Lower lobe of right lung (tissue), 2 donors: Measurements from ENCODE around the gene A4GALT. TPM values are rescaled to one million over a fixed set of nuclear protein-coding genes. Genes with fewer than 3 reads are reported as not detected.

Source experiments
- ATAC-seq, 2 donors: fragments of 200-7000 bp; cut with Tn5 transposase; one replicate each; pipeline ENCODE4 v1.9.1; 2020 to 2022; ENCODE audit warnings: mild to moderate bottlenecking in 2 of 2, moderate library complexity in 2 of 2
- DNase-seq: peaks from one replicate; pipeline ENCODE4 v3.0.0-alpha.2; 2020
- H3K27ac ChIP-seq: fragments of 200-600 bp; one replicate; pipeline ENCODE4 v1.8.0; 2022
- H3K27me3 ChIP-seq: fragments of 200-600 bp; one replicate; pipeline ENCODE4 v1.8.0; 2022; ENCODE audit warnings: low read depth
- H3K36me3 ChIP-seq: fragments of 200-600 bp; one replicate; pipeline ENCODE4 v1.8.0; 2022; ENCODE audit warnings: mild to moderate bottlenecking
- H3K4me1 ChIP-seq: fragments of 200-600 bp; one replicate; pipeline ENCODE4 v1.8.0; 2022
- H3K4me3 ChIP-seq: fragments of 200-600 bp; one replicate; pipeline ENCODE4 v1.8.0; 2022; ENCODE audit warnings: mild to moderate bottlenecking
- H3K9me3 ChIP-seq: fragments of 200-600 bp; one replicate; pipeline ENCODE4 v1.8.0; 2022
- intact Hi-C: fragments of 100-400 bp; cut with DNase I; formaldehyde crosslinking; loops from one replicate; pipeline ENCODE4 v1.11.0; 2022
- total RNA-seq: library from RNA; stranded (reverse); fragmentation: NEBNext Ultra II Directional; extraction: Animal tissue kit (Norgen Biotek cat#: 25700); gene quantifications from one replicate; pipeline ENCODE4 v1.2.1, GENCODE V29; 2021
- TF ChIP-seq, protein P1 (sequence below): fragments of 200-600 bp; IDR thresholded peaks from one replicate; pipeline ENCODE4 v1.8.0; 2022; ENCODE audit warnings: antibody characterized with exemption, mild to moderate bottlenecking
- donor health status: DM: no; HTN: yes; CAD: no; lungs with severe emphysema.

A4GALT gene
- total RNA-seq, 1 donor from 2014 or later: 19.4 TPM

DNA sequence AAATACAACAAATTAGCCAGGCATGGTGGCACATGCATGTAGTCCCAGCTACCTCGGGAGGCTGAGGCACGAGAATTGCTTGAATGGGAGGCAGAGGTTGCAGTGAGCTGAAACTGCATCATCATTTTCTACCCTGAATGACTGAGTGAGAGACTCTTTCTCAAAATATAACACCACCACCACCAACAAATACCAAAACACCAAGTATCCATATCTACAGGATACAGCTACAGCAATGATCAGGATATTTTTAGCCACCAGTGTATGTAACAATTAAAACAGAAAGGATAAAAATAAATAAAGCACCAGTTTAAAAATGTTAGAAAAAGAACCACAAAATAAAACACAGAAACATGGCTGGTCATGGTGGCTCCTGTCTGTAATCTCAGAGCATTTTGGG is 13.2 kb downstream of the A4GALT start:
- peaks cover 10% of the 10 kb centered on the region for H3K9me3 ChIP-seq
- DNase-seq: no peak
- H3K4me3 ChIP-seq: no peak overlapping the region
- TF ChIP-seq, protein P1, sequence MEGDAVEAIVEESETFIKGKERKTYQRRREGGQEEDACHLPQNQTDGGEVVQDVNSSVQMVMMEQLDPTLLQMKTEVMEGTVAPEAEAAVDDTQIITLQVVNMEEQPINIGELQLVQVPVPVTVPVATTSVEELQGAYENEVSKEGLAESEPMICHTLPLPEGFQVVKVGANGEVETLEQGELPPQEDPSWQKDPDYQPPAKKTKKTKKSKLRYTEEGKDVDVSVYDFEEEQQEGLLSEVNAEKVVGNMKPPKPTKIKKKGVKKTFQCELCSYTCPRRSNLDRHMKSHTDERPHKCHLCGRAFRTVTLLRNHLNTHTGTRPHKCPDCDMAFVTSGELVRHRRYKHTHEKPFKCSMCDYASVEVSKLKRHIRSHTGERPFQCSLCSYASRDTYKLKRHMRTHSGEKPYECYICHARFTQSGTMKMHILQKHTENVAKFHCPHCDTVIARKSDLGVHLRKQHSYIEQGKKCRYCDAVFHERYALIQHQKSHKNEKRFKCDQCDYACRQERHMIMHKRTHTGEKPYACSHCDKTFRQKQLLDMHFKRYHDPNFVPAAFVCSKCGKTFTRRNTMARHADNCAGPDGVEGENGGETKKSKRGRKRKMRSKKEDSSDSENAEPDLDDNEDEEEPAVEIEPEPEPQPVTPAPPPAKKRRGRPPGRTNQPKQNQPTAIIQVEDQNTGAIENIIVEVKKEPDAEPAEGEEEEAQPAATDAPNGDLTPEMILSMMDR: no peak
- no peaks in the 10 kb centered on the region for H3K36me3 ChIP-seq
- H3K4me1 ChIP-seq: peaks cover 16% of the 10 kb centered on the region
- no peak overlapping the region for H3K27ac ChIP-seq
- intact Hi-C loops: no loop called here
- no peak for ATAC-seq
- no peaks in the 10 kb centered on the region for H3K27me3 ChIP-seq

DNA sequence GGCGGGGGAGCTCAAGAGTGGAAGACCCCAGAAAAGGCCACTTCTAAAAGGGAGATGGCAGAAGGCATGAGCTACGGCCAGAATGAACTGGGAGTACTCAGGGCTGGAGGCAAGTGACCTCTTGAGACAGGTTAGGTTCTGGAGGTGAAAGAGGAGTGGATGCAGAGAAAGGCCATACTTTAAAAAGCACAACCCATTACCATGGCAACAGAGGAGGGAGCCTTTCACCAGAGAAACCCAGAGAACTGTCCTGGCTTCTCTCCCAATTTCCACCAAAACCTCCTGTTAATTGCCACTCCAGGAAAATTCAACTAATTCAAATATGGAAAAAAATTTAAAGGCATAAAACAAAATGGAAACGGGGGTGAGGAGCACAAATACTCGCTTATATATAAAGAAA is 15.8 kb downstream of the A4GALT start:
- no peak overlapping the region for H3K27ac ChIP-seq
- H3K9me3 ChIP-seq: peaks cover 7% of the 10 kb centered on the region
- no peaks in the 10 kb centered on the region for H3K27me3 ChIP-seq
- H3K4me1 ChIP-seq: peaks cover 7% of the 10 kb centered on the region
- ATAC-seq: no peak
- H3K36me3 ChIP-seq: no peaks in the 10 kb centered on the region
- intact Hi-C loops: no loop called here
- DNase-seq: no peak
- no peak overlapping the region for H3K4me3 ChIP-seq
- TF ChIP-seq, protein P1: no peak

DNA sequence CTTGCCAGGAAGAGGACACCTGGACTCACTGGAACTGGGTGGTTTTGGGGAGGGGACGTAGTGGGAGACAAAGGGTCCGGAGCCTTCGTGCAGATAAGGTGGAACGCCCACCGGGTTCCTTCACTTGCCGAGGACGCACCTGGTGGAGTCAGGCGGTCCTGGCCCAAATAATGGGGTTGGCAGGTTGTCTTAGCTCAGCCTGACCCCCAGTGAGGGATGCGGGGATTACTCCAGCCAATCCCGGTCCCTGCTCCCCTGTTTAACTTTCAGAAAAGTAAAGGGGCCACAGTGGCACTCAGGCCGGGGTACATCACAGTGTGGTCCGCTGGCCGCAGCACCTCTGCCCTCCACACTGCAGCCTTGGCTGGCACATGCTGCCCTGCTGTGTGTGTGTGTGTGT is 18.0 kb downstream of the A4GALT start:
- H3K4me1 ChIP-seq: peaks cover 14% of the 10 kb centered on the region
- ATAC-seq: no peak
- H3K9me3 ChIP-seq: no peaks in the 10 kb centered on the region
- no peak overlapping the region for H3K4me3 ChIP-seq
- TF ChIP-seq, protein P1: no peak
- no peak for DNase-seq
- no peaks in the 10 kb centered on the region for H3K36me3 ChIP-seq
- no peak overlapping the region for H3K27ac ChIP-seq
- no peaks in the 10 kb centered on the region for H3K27me3 ChIP-seq
- intact Hi-C loops: no loop called here

DNA sequence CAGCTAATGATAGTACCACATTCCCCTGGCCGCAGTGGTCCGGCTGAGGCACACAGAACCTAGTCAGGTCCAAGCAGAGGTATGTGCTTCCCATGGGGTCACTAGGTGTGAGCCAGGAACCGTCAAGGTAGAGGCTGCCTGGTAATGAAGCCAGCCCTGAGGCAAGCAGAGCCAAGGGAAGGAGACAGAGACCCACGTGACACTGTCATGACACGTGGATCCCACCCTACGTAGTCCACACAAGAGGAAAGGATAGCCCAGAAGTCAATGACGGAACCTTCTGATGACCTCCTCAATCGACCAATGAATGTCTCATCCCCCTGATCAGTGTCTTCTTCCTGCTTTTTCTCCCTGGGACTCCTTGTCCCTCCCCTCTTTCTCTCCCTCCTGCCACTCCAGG is 19.0 kb downstream of the A4GALT start:
- ATAC-seq (no peak), DNase-seq (no peak)
- Histone ChIP-seq H3K4me3 (no peak overlapping the region), H3K36me3 (no peaks in the 10 kb centered on the region), H3K9me3 (no peaks in the 10 kb centered on the region), H3K27me3 (no peaks in the 10 kb centered on the region), H3K4me1 (peaks cover 22% of the 10 kb centered on the region), H3K27ac (no peak overlapping the region)
- TF ChIP-seq, protein P1: no peak
- intact Hi-C loops: no loop called here

DNA sequence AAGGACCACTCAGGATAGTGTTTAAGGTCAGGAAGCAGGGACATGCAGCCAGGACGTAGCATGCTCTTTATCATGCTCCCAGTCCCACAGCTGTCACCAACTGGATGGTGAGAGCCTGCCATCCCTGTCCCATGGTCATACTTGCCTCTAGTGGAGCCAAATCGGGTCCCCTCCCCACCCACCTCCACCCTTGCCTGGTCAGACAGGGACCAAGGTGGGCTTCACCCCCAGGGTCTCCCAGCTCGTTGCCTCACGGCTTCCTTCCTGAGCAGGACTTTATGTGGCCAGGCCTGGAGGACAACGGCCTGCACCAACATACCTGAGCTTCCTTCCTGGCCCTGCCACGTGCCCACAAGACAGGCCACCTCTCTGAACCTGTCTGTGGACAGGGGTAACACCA is 19.8 kb downstream of the A4GALT start:
- intact Hi-C loops: no loop called here
- Histone ChIP-seq H3K36me3 (no peaks in the 10 kb centered on the region), H3K4me1 (peaks cover 22% of the 10 kb centered on the region), H3K4me3 (no peak overlapping the region), H3K9me3 (no peaks in the 10 kb centered on the region), H3K27ac (no peak overlapping the region), H3K27me3 (no peaks in the 10 kb centered on the region)
- no peak for ATAC-seq
- no peak for DNase-seq
- TF ChIP-seq, protein P1: no peak

DNA sequence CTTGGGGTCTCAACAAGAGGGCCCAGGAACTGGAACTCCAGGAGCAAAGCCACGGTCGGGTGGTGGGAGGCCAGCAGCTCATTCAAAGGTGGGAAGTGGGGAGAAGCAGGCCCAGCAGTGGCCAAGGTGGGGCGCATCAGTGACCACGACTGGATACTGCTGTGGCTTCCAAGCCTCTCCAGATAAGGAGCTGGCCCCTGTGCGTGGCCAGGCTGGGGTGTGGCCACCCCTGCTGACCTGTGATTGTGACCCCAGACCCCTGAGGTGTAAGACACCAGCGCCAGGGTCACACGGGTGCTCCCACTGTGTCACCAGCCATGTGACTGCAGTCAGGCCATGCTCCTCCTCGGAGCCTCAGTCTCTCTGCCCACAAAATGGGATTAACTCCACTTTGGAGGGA is 20.3 kb downstream of the A4GALT start:
- DNase-seq: no peak
- no peak for ATAC-seq
- peaks cover 22% of the 10 kb centered on the region for H3K4me1 ChIP-seq

More for the DNA sequence above, 20.3 kb downstream of the A4GALT start:
- H3K4me3 ChIP-seq: no peak overlapping the region
- no peaks in the 10 kb centered on the region for H3K9me3 ChIP-seq
- no peaks in the 10 kb centered on the region for H3K27me3 ChIP-seq
- intact Hi-C loops: no loop called here
- H3K36me3 ChIP-seq: no peaks in the 10 kb centered on the region
- H3K27ac ChIP-seq: no peak overlapping the region
- TF ChIP-seq, protein P1: no peak
